Activated CD4-positive, alpha-beta T cell treated with anti-CD3 and anti-CD28 coated beads for 1 hour (primary cell): ENCODE data around the gene VPS51.
A peak's percentile ranks its signal among the peaks of the same experiment; 100 is the strongest.

Experiments
- DNase-seq: peaks from one replicate; pipeline ENCODE4 v3.0.0-alpha.2; 2020

Gene VPS51

DNA sequence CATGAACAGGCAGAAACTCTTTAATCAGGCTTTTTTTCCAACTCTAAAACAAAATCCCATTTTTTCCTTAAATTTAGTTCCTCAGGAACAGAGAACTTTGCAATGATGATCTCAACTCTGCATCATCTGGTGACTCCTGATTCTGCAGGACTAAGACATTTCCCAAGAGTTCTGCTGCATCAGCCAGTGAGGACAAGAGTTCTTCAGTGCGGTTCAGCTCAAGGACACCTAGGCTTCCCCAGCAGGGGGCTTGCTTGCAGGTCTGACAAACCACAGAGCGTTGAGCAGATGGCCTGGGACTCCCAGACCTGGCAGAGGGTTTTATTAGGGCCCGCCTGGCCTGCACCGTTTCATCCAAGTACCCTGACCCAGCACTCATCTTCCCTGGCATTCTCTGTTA is 18.6 kb upstream of the VPS51 start:
- DNase-seq = no peak

DNA sequence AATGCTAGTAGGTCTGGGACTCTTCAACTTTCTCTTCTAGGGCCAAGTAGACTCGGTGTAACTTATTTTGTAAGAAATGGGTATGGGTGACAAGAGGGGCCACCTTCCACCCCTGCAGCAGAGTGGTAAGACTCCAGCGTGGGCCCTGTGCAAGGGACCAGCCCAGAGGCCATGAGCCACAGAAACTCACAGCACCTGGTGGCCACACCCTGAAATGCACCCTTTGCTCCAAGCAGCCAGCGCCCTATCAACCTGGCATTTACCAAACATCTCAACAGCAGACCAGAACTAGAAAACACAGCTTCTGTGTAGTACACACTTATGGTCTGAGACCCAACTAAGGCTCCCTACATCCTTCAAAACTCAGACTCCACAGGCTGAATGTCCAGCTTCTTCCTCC is 17.9 kb upstream of the VPS51 start:
- DNase-seq = peak; percentile 61

DNA sequence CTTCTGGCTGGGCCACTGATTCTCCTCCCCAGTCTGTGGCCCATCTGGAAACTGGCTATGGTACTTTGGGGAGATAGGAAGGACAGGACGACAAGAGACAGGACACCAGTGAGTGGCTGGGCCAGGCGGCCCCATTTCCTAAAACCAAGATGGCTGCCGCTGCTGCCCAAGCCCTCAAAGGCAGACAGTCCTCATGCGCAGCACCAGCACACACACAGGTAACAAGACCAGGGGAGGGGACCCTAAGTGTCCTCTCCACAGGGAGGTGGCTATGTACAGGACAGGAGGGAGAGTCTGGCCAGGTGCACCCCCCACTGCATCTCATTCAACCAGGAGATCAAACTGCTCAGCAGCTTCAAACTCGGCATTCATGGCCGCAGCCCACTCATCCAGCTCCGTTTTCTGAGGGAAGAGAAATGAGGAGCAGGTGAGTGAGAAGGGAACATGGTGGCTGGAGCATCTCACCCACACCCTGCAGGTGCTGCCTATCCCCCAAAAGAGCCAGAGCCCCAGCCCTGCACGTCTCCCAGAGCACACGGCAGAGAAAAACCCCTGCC is 17.1 kb upstream of the VPS51 start:
- no peak for DNase-seq

DNA sequence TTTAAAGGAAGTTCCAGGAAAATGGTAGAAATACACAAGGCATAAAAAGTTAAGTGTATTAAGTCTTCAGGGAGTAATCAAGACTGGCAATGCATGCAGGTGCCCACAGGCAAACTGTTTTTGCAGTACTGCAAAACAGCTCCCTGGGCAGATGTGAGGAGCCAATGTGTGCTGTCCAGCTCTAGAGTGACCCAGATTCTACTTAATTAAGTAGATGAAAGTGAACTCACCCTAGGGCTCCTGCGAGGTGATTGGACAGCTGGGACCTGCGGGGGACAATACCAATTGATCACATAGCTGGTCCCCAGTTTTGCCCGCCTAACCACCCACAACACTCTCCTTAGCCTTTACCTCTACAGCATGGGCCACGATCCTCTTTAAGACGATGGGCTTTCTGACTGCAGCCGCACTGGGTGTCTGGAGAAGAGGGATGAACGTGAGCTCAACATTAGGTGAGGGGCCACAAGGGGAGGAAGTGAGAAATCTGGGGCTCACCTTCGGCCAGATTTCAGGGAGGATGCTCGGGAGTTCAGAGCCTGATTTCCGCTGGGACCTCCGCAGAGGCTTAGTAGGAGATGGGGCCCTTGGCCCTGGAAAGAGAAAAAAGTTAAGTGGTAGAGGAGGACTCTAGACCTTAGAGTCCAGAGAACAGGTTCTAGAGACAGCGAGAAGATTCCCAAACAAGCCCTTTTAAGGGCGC is 12.7 kb upstream of the VPS51 start:
- DNase-seq = no peak

DNA sequence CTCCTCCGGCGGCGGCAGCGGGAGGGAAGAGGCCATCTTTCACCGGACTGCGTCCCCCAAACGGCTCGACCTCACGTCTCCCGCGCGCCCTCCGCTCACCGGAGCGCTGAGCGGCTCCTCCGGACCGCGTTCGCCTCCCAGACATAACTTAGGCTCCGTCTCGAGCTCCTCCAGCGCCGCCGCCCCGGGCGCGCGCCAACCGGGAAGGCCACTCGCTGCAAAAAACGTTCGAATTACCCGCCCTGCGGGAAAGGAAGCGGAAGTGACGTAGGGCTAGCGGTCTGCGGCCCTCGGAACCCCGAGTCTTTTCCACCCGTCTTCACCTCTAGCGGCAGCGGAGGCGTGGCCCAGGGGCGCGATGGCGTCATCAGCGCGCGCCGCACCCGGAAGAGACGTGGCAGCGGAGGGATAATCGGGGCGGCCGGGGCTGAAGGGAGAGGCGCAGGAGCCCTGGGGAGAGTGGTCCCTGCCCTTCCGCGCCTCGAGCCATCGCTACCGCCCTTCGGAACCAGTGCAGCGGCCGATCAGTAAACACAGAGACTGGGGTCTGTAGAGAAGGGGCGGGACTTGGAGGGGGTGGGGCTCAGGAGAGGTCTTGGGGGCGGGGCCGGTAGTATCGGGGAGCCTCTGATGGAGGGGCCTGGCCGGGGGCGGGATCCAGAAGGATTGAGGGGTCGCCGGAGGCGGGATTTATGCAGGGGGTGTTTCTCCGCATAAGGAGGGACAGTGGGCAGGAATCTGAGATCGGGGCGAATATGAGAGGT is 12.0 kb upstream of the VPS51 start, which contains the start of the genes CDCA5 and ZFPL1:
TSS of gene CDCA5 (minus strand) at position 207 of the 764 bp plus-strand sequence. CDS start at position 145, 62 bp downstream.
TSS of gene ZFPL1 (plus strand) at position 389 of the 764 bp plus-strand sequence. CDS start 477 bp downstream, outside the sequence.
- DNase-seq = peak; percentile 95

DNA sequence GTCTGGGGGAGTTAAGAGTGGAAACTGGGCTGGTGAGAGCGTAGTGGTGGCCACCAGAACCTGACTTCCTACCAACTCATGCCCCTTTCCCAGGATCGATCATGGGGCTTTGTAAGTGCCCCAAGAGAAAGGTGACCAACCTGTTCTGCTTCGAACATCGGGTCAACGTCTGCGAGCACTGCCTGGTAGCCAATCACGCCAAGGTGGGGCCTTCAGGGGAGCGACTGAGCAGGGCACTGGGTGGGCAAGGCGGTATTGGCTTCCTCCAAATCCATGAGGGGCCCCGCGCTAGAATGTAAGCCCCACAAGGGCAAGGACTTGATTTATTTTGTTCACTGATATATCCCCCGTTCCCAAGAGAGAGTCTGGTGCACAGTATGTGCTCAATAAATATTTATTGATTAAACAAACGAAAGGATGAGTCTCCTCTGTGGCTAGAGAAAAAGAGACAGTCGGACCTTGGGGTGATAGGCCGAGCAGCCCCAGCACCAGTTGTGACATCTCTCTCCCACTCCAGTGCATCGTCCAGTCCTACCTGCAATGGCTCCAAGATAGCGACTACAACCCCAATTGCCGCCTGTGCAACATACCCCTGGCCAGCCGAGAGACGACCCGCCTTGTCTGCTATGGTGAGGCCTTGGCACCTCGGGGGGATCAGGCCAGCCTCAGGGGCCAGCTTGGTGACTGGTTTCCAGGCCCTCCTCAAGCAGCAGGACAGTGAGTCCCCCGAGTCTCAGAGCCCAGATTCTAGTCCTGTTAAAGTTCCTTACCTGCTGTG is 11.2 kb upstream of the VPS51 start:
- DNase-seq = no peak

DNA sequence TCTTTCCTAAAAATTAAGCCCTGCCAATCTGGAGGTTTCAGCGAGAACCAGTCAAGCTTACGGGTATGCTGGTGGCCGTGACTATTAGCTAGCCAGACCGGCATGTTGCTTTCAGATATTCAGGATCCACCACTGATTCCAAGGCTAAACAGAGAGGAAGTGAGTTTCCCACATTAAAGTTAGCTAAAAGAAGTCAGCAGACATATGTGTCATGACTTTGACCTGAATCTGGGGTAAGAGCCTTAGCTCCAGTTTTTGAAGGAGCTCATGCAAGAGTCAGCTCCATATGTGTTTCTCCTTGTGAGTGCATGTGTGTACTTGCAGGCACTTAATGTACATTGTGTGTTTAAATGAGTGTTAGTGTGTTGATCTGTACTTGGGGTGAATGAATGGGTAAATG is 10.6 kb upstream of the VPS51 start:
- no peak for DNase-seq

DNA sequence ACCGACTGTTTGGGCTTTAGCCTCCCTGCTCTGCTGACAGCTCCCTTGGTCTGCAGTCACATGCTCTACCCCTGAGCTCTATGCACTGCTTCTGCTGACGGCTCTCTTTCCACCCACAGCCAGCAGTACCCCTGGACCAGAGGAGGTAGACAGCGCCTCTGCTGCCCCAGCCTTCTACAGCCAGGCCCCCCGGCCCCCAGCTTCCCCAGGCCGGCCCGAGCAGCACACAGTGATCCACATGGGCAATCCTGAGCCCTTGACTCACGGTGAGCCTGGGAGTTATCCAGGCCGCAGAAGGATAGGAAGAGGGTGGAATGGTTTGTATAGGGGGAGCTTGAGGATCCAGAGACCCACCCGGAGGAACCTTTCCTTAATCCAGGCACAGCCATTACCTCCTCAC is 9.2 kb upstream of the VPS51 start:
- no peak for DNase-seq

DNA sequence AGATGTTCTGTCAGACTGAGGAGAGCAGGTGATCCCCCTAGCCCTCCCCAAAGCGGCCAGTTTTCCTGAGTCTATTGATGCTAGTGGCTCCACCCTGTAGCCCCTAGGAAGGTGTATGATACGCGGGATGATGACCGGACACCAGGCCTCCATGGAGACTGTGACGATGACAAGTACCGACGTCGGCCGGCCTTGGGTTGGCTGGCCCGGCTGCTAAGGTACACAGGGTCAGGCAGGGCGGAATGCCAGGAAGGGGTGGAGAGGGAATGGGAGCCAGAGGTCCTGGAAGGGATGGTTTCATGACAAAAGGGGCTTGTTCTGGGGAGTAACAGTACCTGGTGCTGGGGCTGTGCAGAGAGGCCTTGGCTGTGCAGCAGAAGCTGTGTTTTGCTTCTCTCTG is 8.8 kb upstream of the VPS51 start:
- no peak for DNase-seq

DNA sequence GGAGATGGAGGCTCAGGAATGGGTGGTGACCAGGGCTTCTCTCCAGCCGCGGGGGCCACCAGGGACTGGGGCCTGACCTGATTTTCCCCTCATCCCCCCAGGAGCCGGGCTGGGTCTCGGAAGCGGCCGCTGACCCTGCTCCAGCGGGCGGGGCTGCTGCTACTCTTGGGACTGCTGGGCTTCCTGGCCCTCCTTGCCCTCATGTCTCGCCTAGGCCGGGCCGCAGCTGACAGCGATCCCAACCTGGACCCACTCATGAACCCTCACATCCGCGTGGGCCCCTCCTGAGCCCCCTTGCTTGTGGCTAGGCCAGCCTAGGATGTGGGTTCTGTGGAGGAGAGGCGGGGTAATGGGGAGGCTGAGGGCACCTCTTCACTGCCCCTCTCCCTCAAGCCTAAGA is 8.2 kb upstream of the VPS51 start:
- DNase-seq = no peak

DNA sequence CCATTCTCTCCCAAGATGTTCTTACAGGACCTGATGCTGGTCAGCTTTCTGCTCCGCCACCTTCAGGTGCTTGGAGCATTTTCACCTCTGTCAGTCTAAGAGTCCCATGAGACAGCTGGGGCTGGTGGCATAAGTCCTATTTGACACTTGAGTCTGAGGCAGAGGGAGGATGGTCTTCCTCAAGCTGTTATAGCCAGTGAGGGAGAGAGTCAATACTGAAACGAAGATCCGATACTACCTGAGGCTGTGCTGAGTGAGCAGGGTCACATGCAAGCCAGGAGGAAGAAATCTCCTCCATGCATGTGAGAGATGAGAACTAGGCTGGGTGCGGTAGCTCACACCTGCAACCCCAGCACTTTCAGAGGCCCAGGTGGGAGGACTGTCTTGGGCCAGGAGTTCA is 6.4 kb upstream of the VPS51 start:
- no peak for DNase-seq

DNA sequence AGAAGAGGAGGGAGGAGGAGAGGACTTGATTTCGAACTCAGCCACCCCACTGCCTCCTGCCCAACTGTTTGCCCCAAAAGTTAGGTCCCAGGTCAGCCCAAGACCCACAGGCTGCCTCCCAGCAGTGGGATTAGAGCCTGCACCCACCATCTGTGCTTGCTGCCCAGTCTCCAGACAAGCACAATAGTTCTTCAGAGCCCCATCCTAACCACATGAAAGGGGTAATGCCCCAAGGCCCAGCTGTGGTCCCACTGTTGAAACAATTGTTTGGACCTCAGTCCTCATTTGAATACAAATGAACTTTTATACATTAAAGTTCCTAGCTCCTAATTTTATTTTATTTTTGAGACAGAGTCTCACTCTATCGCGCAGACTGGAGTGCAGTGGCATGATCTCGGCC is 5.4 kb upstream of the VPS51 start:
- no peak for DNase-seq

DNA sequence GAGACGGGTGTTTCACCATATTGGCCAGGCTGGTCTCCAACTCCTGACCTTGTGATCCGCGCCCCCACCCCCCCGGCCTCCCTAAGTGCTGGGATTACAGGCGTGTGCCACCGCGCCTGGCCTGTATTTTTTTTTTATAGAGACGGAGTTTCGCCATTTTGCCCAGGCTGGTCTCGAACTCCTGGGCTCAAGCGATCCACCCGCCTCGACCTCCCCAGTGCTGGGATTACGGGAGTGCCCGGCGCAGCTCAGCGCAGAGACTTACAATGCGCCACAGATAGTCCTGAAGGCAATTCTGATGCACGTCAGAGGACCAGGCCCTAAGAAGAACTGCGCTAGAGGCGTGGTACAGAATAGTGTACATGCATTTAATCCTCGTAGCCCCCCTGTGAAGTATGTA is 587 bp upstream of the VPS51 start:
- DNase-seq = no peak

DNA sequence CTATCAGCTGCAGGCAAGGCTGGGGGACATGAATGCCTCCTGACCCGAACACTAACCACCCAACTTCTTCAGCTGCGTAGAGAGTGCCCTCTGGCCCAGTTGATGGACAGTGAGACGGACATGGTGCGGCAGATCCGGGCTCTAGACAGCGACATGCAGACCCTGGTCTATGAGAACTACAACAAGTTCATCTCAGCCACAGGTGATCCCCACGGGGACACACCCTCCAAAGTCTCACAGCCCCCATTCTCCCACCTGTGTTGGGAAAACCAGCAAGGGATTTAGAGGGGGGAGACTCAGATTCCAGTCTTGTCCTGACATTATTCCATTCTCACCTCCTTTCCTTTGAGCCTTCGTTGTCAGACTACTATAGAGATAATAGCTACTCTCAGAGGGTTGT is 912 bp downstream of the VPS51 start:
- no peak for DNase-seq

DNA sequence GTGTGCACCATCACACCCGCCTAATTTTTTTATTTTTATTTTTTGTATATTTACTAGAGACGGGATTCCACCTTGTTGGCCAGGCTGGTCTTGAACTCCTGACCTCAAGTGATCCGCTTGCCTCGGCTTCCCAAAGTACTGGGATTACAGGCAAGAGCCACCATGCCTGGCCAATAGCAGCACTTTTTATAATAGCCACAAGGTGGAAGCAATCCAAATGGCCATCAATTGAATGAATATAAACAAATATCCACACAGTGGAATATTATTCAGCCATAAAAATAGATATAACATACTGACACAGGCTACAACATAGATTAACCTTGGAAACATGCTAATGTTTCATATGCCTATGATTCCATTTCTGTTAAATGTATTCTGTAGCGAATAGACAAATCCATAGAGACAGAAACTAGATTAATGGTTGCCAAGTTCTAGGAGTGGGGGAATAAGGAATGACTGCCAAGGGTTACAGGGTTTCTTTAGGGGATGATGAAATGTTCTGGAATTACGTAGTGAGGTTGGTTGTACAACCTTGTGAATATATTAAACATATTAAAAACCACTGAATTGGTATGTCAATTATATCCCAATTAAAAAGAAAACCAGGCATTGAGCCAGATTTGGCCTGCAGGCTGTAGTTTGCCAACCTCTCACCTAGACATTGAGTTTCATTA is 4.8 kb downstream of the VPS51 start:
- DNase-seq = no peak

DNA sequence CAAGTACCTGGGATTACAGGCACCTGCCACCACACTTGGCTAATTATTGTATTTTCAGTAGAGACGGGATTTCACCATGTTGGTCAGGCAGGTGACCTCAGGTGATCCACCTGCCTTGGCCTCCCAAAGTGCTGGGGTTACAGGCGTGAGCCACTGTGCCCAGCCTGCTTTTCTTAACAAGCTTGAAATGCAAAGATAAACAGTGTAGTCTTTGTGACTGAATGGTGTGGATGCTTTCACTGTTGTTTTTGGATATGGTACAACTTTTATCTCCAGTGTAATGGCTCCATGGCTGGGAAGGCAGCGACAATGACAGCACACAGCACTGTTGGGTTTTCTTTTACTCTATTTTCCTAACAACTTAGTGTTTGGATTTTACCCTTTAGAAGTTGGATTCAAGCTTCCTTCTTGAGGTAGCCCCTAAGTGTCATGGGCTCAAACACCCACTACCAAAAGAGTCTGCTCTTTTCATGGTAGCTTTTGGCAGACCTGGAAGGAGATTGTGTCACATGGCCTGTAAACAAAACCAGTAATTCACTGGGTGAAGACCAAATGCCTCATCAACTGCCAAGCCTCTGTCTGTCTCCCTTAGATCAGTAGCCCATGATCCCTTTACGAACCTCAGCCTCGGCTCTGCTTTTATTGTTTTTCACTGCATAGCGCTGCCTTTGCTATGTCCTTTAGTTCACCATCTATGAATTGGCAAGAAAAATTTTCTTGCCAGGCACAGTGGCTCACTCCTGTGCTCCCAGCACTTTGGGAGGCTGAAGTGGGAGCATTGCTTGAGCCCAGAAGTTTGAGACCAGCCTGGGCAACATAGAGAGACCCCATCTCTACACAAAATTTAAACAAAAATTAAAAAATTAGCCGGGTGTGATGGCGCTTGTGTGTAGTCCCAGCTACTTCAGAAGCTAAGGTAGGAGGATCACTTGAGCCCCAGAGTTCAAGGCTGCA is 6.4 kb downstream of the VPS51 start:
- no peak for DNase-seq

DNA sequence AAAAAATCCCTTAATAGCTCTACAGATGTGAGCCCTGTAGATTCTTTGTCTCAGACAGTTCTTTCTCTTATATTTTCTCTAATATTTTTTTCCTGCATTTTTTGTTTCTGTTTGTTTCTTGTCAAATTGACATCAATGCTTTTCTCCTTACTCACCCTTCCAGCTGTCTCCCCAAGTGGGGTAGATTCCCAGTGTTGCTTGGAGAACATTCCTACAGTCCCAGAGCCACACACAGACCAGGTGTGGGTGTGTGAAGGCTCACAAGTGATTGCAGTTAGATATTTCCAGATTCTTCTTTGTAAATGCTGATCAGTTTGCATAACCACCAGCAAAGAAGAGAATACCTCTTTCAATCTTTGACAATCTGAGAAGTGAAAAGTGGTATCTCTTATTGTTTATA is 7.5 kb downstream of the VPS51 start:
- no peak for DNase-seq

DNA sequence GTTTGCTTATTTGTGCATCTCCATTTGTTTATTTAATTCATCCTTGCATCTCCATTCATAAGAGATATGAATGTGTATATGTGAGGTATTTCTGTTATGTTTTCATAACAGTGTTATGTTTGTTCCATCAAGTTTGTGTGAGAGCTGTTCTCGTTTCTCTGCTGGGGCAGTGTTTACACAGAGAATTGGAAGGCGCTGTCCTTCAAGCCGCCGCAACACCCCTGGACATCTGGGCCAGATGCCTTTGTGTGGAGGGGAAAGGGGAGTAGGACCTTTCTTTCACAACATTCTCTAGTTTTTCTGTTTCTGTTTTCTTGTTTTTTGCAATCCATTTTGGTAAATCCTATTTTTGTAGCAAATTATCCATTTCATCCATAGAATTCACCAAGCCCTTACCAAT is 8.6 kb downstream of the VPS51 start:
- DNase-seq = no peak

DNA sequence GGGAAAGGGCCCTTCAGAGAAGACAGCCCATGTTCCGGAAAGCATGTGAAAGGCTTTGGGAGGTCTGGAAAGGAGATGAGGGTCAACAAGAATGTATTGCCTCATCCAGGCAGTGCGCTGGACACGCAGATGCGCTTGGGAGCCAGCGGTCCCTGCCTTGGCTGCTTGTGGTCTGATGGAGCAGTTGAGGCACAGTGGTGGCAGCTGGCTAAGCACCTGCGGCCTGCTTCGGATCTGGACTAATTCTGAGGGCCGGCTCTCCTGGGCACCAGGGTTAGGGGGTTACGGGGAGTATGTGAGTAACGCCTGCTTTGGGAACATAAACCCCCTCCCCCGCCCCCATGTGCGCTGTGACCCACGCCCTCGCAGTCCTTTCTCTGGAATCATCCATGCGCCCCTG is 11.1 kb downstream of the VPS51 start:
- DNase-seq = no peak

DNA sequence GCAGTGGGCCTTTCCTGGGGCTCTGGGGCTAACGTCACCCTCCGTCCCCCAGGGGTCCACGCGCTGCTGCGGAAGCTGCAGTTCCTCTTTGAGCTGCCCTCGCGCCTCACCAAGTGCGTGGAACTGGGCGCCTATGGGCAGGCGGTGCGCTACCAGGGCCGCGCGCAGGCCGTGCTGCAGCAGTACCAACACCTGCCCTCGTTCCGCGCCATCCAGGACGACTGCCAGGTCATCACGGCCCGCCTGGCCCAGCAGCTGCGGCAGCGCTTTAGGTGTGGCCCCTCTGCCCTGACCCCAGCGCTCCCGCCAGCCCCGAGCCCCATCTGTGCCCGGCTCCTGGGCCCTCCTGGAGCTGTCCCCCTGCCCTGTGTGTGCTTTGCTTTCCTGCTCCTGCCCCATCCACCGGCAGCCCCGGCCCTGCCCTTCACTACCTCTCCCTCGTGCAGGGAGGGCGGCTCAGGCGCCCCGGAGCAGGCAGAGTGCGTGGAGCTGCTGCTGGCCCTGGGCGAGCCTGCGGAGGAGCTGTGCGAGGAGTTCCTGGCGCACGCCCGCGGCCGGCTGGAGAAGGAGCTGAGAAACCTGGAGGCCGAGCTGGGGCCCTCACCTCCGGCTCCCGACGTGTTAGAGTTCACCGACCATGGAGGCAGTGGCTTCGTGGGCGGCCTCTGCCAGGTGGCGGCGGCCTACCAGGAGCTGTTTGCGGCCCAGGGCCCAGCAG is 11.9 kb downstream of the VPS51 start:
- DNase-seq = no peak
